Fibroblast of peridontal ligament (primary cell): ENCODE results near the gene ZNF544.

ENCODE experiments used
- DNase-seq: peaks from one replicate; pipeline ENCODE4 v3.0.0-alpha.2; 2010; ENCODE audit errors: extremely low read depth

Gene ZNF544

GRCh38 chr19:58228585-58229254 lies at the start of gene ZNF544:
Gene ZNF544 (plus strand): TSS chr19:58228914. CDS start chr19:58244024, 15,110 bp downstream.
- DNase-seq: peak; percentile 53

GRCh38 chr19:58181902-58182576 lies 46.7 kb upstream of the ZNF544 start:
- DNase-seq: no peak

DNA sequence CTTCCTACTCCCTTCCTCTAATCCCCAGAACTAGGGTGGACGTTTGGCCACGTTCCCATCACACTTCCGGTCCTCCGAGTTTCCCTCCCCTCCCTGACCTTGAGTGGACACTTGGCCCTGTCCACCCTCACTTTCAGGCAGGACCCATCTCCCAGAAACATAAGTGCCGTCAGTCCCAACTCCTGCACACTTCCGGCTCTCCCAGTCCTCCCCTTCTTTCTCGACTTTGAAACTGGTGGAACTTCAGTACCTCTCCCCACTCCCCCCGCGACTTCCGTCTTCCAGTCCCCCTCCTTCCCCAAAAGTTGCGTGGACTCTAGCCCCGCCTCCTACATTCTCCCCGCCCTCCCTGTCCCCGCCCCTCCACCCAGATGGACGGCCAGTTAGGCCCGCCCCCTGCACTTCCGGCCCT lies 46.1 kb upstream of the ZNF544 start:
- DNase-seq: no peak

GRCh38 chr19:58182989-58183816 lies 45.5 kb upstream of the ZNF544 start, which contains the start of gene ZNF274:
Gene ZNF274 (plus strand): TSS chr19:58183061. CDS start chr19:58183966, 905 bp downstream.
- peak; percentile 88 for DNase-seq

DNA sequence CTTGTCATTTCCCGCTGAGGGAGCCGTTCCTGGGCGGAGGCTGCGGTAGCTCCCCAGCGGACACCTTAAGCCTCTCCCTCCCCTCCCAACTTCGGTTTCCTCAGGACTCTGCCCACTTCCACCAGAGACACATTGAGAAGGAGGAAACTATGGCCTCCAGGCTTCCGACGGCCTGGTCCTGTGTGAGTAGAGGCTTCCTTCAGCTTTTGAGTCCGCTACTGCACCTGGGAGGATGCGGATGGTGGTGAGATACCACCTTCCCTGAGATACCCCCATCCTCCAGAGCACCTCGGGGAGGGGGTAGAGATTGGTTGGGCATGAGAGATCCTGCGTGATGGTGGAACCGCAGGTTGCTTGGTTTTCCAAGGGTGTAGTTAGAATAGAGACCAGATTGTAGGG lies 44.9 kb upstream of the ZNF544 start:
- DNase-seq: no peak

- DNase-seq: peak; percentile 34
Observed at GRCh38 chr19:58196901-58197616, 31.7 kb upstream of the ZNF544 start.

GRCh38 chr19:58203814-58204475 lies 24.8 kb upstream of the ZNF544 start:
- no peak for DNase-seq

DNA sequence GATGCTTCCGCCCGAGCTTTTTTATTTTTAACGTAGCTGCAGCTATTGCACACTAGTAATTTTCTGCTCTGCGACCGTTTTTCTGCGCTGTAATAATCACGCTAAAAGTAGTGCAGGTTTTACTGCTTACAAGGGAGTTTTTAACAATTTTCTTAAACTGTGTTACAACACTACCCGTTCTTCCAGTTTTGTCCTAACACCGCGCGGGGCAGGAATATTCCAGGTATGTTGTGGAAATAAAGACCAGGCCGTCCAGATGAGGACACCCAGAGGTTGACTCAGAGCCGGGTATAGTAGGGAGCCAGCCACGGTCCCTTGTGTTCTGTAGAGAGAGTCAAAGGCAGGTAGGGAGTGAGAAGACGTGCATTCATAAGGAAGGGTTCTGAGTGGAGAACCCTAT lies 24.1 kb upstream of the ZNF544 start:
- DNase-seq: no peak

- no peak for DNase-seq
Observed at GRCh38 chr19:58209577-58209976, 19.1 kb upstream of the ZNF544 start.

GRCh38 chr19:58212336-58213074 lies 16.2 kb upstream of the ZNF544 start:
- no peak for DNase-seq

DNA sequence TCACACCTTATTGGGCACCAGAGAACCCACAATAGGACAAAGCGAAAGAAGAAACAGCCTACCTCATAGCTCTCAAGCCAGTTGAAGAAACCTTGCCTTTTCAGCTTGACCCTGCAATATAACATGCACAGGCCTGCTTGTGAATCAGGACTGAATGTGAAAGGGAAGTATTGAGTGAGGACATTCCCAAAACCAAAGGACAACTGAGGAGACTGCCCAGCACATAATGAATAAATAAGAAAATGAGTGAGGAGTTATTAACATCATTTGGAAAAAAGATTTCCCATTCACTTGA lies 15.7 kb upstream of the ZNF544 start:
- DNase-seq: no peak

DNA sequence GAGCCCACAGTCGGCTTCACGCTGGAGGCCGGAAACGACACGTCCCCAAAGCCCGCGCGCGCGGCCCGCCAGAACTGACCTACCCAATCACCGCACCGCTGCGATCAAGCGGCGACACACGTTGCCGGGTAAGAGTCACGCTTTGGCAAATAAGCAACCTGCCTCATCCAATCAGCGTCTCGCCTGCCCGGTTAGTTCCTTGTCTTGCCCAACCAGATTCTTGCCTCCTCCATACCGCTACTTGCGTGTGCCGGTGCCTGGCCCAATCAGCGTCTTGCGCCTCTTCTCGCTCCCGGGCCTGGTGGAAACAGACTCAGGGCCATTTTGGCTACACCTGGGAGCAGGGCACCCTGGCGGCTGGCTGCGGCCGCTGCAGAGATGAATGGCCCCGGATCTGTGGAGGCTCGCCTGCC lies 11.6 kb upstream of the ZNF544 start:
- no peak for DNase-seq

DNA sequence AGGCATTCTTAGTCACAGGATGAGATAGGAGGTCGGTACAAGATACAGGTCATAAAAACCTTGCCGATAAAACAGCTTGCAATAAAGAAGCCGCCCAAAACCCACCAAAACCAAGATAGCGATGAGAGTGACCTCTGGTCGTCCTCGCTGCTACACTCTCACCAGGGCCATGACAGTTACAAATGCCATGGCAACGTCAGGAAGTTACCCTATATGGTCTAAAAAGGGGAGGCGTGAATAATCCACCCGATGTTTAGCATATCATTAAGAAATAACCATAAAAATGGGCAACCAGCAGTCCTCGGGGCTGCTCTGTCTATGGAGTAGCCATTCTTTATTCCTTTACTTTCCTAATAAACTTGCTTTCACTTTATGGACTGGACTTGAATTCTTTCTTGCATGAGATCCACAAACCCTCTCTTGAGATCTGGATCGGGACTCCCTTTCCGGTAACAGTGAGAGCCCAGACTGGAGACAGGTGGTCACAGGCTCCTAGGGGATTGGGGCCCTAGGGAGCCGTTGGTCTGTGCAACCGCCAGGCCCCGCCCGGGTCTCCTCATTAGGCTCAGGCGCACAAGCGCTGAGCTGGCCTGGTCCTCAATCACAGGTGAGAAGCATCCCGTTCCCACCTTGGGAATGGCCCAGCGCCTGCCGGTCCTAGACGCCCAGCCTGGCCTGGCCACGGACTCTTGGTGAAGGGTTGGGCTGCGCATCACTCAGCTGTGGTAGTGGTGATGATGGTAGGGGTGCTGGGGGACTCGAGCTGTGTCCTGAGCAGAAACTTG lies 10.9 kb upstream of the ZNF544 start:
- DNase-seq: no peak

- no peak for DNase-seq
Observed at GRCh38 chr19:58218899-58219298, 9.8 kb upstream of the ZNF544 start.

DNA sequence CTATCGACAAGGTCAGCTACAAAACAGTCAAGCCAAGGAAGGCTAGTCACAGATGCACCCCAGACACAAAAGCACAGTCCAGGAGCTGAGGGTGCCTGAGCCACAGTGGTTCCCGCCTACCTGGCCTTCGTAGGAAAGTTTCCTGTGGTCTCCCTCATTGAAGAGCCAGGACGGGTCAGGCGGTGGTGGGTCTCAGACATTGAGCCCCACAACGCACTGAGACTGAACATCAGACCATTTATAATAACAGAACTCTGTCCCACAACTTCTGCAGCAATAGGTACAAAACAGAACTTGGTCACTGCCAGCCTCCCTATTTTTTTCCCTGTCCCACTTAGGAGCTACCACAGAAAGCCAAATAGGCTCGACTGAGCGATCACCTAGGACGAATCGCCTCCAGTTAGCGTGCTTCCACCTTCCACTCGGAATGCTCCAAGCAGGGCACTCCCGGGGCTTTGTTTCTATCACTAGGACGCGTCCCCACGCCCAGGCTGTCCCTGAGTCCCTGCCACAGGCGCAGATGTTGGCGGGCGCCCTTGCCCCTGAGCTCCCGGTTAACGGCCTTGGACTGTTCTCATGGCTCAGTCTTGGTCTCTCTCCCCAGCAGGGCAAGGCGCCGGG lies 640 bp upstream of the ZNF544 start:
- peak; percentile 7 for DNase-seq

DNA sequence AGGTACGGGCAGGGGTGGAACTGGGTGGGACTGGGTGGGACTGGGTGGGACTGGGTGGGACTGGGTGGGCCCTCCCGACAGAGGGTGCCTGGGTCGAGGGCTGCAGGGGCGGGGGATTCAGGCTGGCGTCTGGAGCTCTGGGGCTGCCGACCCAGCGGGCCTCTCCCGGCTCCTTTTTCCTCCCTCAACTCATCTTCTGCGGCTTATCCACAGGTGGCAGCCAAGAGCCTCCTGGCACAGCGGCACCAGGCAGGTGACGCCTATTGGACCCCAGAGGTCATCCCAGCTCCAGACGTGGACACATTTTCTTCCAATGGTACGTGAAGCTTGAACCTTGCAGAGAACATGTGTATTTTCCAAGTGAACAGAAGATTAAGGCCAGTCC lies 533 bp downstream of the ZNF544 start:
- peak; percentile 7 for DNase-seq

GRCh38 chr19:58237324-58237723 lies 8.6 kb downstream of the ZNF544 start:
- no peak for DNase-seq

DNA sequence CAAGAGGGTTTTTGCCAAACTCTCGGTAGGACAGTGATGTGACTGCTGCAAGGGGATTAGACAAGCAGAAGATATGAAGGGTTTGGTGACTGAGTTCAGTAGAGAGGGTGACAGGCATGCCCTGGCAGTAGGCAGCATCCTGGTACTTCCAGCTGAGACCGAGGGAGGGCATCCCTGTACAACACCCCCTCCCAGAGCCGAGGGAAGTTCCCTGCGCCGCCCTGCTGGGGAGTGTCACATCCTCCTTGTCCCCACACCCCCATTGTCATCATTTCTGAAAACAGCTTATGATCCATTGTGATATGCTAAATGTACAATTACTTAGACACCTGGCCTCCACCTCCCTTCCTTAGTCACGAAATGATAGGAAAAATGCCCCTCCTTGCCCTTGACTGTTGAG lies 14.6 kb downstream of the ZNF544 start:
- no peak for DNase-seq

GRCh38 chr19:58248886-58249285 lies 20.2 kb downstream of the ZNF544 start:
- no peak for DNase-seq
